ENCODE data around the gene IFRD1.

GRCh38 chr7:112407261-112407660 is 43.0 kb upstream of the IFRD1 start:
- TF ChIP-seq GATA3 (IDR thresholded peaks at IDR 0.05; ENCODE audit: low read depth, low read length) (no peak), GATA2 (IDR thresholded peaks at IDR 0.05; ENCODE audit: low read depth, low read length) (no peak)
